B cell (primary cell): ENCODE results near the gene CMIP.

Experiments used
- CTCF ChIP-seq: fragments of 200-600 bp; IDR thresholded peaks from one replicate; pipeline ENCODE4 v1.8.0; 2022; ENCODE audit warnings: antibody characterized with exemption, mild to moderate bottlenecking
- EZH2 ChIP-seq: IDR thresholded peaks from 2 replicates; pipeline ENCODE4 v1.6.1; 2012; ENCODE audit warnings: borderline replicate concordance, low read depth, mild to moderate bottlenecking, moderate library complexity, low read length; ENCODE audit not compliant: insufficient read depth, poor library complexity, severe bottlenecking

- TF ChIP-seq CTCF = no peak
- no peak for TF ChIP-seq EZH2
These were observed 10.4 kb downstream of the CMIP start for GRCh38 chr16:81455006-81455405.
